GM19467 (cell line): ENCODE measurements around the gene SLC1A2.

Experiments used
- ATAC-seq: cut with Tn5 transposase; IDR thresholded peaks from one replicate; pipeline ENCODE4 v1.9.1; 2021; ENCODE audit warnings: mild to moderate bottlenecking, moderate library complexity; ENCODE audit not compliant: unreplicated experiment

Gene SLC1A2

GRCh38 chr11:35352077-35352888, 67.1 kb downstream of the SLC1A2 start:
- no peak for ATAC-seq

- ATAC-seq: no peak
These were observed 69.5 kb downstream of the SLC1A2 start for GRCh38 chr11:35349897-35350296.

DNA sequence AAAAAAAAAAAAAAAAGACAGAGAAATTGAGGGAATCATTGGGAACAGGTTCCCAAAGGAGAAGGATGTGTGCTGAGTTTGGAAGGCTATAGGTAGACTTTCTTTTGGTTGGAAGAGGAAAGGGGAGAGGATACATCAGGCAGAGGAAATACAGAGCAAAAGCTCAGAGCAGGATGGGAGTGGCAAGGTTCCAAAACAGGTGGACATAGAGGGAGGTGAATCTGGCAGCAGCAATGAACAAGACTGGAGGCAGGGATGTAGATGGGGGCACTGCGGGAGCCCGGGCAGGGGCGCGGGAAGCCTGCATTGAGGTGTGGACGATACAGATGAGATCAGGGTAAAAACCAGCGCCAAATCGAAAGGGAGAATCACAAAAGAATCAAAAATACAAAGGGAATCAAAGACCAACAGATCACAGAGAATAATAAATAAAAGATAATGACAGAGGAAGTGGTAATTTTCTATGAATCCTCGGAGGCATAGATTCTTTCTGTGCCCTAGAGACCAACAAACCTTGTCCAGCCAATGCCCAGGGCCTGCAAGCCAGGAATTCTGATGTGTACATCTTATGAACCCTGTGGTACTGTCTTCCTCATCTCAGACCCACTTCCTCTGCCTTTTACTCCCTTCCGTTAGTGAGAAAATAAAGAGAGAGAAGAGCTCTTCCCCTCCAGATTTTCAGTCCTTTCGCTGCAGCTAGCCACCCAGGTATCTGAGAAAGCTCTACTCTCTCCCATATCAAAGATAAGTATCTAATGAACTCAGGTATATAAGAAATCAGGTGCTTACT, 70.3 kb downstream of the SLC1A2 start:
- no peak for ATAC-seq

DNA sequence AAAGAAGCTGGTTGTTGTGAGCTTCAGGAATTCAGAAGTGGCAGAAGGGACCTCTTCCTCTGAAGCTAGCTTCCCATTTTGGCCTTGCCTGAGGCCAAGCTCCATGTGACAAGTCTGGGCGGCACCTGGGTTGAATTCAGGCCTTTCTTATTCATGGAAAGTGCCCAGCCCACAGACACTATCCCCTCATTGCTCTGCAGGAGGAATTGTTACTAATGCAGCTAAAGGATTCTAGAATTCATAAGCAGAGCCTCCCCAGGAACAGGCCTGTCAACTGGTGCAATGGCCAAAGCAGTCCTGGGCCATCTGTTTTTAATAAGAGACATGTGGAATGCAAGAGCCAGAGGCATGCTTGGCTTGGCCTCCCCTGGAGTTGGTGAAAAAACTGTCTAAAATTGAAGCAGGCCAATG, 71.4 kb downstream of the SLC1A2 start:
- ATAC-seq: no peak

DNA sequence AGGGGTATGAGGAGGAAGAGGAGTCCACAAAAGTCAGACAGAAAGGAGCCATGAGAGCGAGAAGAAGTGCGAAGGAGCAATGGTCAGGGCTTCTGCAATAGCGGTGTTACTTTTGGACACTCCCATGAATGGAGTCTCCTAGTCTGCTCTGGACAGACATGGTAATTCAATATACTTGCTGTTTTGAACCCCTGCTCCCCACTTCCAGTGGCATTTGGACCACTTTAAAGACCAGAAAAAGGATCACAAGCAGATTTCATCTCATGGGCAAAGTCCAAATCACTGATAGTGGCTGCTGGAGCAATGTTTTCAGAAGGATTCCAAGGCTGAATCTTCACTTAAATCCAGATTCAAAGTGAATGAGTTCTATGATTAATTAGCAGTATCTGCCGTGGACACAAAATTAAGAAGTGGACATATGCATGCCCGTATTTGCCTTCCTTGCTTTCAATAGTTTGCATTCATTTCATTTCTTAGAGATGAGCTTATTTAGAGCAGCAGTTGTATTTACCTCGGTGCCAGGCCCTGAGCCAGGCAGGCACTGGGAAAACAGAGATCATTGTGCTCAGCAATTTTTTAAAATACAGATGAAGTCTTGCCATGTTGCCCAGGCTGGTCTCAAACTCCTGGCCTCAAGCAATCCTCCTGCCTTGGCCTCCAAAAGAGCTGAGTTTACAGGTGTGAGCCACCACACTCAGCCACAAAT, 72.0 kb downstream of the SLC1A2 start:
- no peak for ATAC-seq

DNA sequence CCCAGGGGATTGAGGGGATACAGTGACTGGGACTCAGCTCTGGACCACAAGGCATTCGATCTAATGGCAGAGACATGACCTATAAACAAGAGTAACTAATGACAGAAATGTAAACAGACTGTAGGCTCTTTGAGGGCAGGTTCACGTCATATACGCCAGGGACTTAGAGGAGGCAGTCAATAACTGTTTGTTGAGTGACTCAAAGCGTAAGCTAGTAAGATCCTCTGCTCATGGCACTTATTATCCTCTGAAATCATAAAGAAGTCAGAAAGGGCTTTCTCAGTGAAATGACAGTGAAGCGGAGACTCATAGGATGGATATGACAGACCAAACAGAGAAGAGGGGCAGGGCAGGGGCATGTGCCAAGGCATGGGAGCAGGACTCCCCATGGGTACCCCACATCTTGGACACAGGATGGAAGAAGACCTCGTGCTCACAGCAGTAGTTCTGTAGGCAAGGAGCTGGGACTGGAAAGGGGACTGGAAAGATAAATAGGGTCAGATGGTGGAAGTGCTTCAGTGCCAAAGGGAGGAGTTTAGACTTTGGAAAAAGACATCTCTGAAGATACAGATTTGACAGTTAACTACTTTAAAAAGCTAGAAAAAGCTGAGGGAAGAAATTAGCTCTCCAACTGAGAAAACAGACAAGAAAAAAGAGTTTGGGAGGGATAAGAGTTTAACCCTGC, 72.7 kb downstream of the SLC1A2 start:
- ATAC-seq: no peak

- ATAC-seq: no peak
These were observed 74.4 kb downstream of the SLC1A2 start for GRCh38 chr11:35344681-35345574.

DNA sequence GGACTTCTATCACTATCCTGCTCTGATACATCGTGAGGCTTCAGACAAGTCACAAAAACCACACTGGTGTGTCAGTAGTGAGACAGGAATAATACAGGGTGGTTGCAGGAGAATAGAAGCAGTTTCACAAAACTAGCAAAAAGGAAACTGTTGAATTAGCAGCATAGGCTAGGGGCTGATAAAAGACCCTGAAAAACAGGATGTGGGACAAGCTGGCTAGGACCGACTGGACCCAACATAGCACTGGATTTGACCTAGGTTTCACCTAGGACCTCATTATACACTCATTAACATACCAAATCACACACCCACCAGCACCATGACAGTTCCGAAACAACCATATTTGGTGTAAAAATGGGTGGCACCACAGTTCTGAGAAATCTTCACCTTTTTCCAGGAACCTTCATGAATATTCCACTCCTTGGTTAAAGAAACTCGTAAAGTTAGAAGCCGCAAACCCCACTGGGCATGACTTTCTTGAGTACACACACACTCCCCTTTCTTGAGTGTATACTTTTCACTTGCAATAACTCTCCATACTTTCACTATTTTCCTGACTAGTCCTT, 76.2 kb downstream of the SLC1A2 start:
- ATAC-seq: no peak

DNA sequence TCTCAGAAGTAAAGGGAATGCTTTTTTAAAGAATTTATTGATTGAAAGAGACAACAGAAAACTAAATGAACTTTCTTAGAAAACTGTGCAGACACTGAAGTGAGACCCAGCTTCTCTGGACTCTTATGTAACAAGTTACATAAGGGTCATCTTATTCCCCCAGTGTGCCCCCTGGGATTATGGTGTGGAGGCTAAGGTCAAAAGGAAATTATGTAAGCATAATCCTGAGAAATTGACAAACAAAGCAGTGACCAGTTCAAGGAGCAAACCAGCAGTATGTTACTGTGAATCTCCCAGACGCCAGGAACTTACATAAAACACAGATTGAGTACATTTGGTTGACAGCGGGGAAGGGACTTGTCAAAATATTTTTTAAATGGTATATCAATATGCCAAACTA, 78.6 kb downstream of the SLC1A2 start:
- ATAC-seq: no peak

- no peak for ATAC-seq
These were observed 79.3 kb downstream of the SLC1A2 start for GRCh38 chr11:35340071-35340470.

DNA sequence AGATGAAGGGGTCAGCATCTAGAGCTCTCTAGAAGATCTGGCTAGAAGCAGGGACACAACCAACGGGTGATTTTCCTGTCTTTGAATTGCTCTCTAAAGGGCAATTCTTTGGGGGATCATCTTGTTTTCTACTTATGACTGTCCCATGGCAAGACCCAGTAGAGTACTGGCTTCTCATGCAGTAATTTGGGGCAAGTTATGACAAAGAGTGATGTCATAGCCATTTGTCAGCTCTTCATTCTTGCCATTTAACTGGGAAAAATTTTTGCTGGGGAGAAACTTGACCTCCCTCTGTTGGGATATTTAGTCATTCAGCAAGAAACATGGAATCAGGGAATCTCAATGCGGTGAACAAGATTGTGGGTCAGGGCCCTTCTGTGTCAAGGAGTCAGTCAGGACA, 80.4 kb downstream of the SLC1A2 start:
- no peak for ATAC-seq

DNA sequence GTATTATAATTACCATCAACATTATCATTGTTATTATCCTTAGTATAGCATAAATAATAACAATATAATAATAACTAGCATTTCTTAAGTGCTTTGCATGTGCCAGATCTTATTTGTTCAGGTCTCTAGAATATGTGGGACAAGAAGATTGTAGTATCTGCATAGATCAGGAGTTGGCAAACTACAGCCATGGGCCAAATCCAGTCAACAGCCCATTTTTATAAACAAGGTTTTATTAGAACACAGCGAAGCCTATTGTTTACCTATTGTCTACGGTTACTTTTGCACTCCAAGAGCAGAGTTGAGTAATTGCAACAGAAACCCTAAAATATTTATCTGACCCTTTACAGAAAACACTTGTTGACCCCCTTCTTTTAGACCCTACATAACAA, 81.4 kb downstream of the SLC1A2 start:
- no peak for ATAC-seq

DNA sequence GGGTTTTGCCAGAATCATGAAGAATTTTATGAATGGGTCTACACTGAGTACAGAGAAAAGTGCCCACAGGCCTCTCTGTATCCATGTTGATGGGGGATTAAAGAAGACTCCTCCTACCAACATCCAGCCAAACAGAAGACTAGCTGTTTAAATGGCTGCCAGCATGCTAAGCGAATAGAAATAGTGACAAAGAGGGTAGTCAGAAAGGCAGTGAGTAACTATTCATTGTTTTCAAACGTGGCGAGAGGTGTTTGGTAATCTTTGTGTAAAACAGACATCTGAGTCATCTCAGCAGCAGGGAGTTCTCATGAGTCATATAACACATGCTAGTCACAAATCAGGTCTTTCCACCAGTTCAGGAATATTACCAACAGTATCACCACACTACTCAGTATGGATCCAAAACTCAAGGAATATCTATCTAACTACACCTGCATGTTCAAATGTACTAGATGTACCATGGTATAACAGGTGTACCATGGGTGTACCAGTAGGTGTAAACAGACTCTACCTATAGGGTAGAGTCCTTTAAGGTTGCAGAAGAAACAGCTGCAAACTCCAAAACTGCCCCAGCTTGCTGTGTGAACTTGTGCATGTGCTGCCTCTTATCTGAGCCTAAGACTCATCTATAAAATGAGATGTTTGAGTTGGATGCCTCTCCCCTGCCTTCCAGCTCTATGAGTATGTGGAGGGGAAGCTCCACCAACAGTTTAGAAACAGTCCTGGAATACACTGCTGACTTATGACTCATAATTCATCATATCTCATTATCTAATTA, 82.0 kb downstream of the SLC1A2 start:
- ATAC-seq: no peak

DNA sequence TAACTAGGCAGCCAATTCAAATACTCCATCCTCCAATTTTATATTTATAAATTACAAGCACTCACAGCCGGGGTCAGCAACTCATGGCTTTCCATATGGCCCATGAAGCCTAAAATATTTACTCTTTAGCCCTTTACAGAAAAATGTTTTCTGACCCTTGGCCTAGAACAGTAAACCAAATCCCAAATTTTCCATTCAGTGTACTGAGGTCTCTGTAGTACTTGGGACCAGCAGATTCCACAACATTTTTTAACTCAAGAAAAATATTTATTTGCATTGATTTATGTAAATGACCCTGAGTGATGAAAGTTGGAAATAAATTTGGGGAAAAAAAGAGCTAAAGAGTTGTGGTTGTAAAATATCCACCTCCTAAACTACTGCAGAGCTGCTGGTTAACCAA, 82.6 kb downstream of the SLC1A2 start:
- no peak for ATAC-seq

DNA sequence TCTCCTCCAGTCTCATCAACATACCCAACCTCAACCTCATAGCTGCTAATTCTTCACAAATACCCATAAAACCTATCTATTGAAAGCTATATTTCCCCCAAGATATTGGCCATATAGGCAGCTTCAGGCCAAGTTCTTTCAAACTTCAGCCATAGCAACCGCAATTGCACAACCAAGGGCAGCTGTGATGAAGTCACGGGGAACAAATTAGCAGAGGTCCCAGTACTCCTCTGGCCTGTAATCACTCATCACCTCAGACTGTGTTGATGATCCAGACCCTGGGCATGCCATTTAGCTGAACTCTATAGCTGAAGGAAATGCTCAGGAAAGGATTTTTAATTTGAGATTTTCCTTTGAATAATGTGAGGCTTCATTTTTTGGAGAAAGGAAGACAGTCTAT, 84.1 kb downstream of the SLC1A2 start:
- ATAC-seq: no peak

DNA sequence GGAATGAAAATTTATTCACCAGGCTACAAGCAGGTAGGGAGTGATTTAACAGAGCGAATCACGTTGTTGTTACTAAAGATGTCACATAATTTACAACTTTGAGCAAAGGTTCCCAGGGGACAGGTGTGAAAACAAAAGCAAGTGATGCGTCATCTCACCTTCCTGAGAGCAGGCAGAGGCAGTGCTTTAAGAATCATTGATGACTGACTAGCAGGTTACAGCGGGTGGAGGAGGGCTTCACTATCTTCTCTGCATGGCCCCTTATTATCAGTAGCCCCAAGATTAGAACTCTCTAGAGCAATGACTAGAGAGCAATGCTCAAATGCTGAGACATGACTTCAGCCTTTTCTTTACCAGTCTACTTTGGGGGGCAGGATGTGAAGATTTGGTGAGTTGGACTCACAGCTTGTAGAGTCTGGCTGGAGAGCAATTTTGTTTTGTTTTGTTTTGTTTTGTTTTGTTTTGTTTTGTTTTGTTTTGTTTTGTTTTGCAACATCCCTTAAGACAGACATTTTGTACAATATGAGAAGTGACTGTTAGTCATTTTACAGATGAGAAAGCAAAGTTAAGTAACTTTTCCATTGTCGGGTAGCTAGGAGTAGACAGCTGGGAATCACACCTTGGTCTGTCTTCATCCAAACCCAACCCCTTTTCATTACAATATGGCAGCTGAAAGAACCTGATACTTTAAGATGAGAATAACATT, 84.8 kb downstream of the SLC1A2 start:
- peak; percentile 67 for ATAC-seq

DNA sequence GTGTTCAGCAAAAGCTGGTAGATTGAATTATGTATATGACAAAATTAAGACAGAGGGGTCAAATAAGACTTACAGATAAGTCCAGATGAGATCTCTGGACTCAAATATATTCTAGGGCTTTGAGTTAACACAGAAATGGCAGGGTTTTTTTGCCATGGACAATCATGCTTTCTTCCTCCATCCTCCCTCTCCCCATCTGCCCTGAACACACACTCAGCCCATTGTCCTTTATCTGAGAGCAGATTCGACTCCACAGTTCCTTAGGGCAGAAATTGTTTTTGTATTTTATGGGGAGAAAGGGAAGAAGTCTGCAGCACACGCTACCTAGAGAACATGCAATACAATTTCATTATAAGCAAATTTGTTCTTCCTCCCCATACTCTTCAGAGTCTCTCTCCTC, 86.8 kb downstream of the SLC1A2 start:
- ATAC-seq: no peak

GRCh38 chr11:35330931-35331330, 88.4 kb downstream of the SLC1A2 start:
- ATAC-seq: no peak
